ENCODE results near the gene DMD. TPM values are rescaled to one million over a fixed set of nuclear protein-coding genes. Genes with fewer than 3 reads are reported as not detected.
A peak's percentile ranks its signal among the peaks of the same experiment; 100 is the strongest.

The DMD gene
- total and polyA plus RNA-seq, 2 donors (not counting 1 experiment from before 2014, with no cell fraction given): 2.0 to 51.8 TPM

DNA sequence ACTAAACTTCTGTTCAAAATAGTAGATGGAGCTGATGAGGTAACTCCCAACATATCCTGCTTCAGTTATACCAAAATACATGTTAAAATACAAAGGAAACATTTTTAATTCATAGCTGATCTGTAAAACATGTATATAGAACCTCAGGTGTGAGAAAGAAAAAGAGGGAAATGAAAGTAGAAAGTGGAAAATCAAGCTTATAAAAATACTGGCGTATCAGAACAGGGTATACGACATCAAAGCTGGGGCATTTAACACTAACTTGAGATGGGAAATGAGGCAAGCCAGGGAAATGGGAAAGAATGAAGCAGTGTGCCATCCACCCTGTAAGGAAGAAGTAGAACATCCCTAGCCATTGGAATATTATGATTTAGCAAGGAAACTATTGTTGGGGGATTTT is 767.5 kb downstream of the DMD start:
- CTCF ChIA-PET: interaction anchor here (0.5 kb wide), 1 partner anchor 17 kb away, joined by 3 read pairs; no protein-coding TSS in a partner anchor
- intact Hi-C loops (cut with micrococcal nuclease): no loop called here
- H3K27ac Mint-ChIP-seq: peak overlapping the region; percentile 84
- peak overlapping the region in 1 of 5 experiments; percentile 43 for H3K4me3 ChIP-seq (ENCODE audit: control extremely low read depth in 1 of 5, extremely low read depth in 1 of 5, insufficient read depth in 1 of 5, low read depth in 2 of 5, low read length in 4 of 5)
- H3K27me3 Mint-ChIP-seq: no peaks in the 10 kb centered on the region
- peak overlapping the region; percentile 17 for H3K9ac ChIP-seq (ENCODE audit: low read length)
- ATAC-seq (ENCODE audit: low read depth): peak; percentile 46
- H3K4me3 Mint-ChIP-seq: peak overlapping the region; percentile 50
- peak overlapping the region; percentile 59 for H3K4me2 ChIP-seq (replicated peaks; ENCODE audit: low read depth, low read length, poor library complexity, severe bottlenecking)
- H3K9me3 ChIP-seq (ENCODE audit: control extremely low read depth in 1 of 3, control insufficient read depth in 2 of 3, insufficient read depth in 1 of 3, low read length in 2 of 3): no peaks in the 10 kb centered on the region
- H3K27me3 ChIP-seq (replicated peaks in 1 of 4; ENCODE audit: control extremely low read depth in 1 of 4, control insufficient read depth in 3 of 4, insufficient read depth in 4 of 4, low read length in 3 of 4): no peaks in the 10 kb centered on the region
- H3K79me2 ChIP-seq (ENCODE audit: control insufficient read depth, insufficient read depth, low read length): no peaks in the 10 kb centered on the region
- POLR2A ChIA-PET: no interaction called here
- no peaks in the 10 kb centered on the region for H4K20me1 ChIP-seq (ENCODE audit: control insufficient read depth, insufficient read depth, low read length, poor library complexity, severe bottlenecking)
- H3K4me1 Mint-ChIP-seq: peaks cover 48% of the 10 kb centered on the region
- H3K4me1 ChIP-seq (ENCODE audit: control insufficient read depth in 2 of 2, insufficient read depth in 2 of 2, low read length in 2 of 2): peaks cover 31 to 51% of the 10 kb centered on the region in 2 donors
- H2AFZ ChIP-seq (ENCODE audit: insufficient read depth, low read depth, low read length, poor library complexity, severe bottlenecking): peak overlapping the region; percentile 46
- no peaks in the 10 kb centered on the region for H3K36me3 ChIP-seq (replicated peaks in 1 of 2; ENCODE audit: control extremely low read depth in 1 of 2, control insufficient read depth in 1 of 2, extremely low read depth in 1 of 2, insufficient read depth in 2 of 2, low read length in 1 of 2)
- peak overlapping the region; percentile 71 to 79 for H3K27ac ChIP-seq (ENCODE audit: low read length in 2 of 2)
- no peaks in the 10 kb centered on the region for H3K9me3 Mint-ChIP-seq (ENCODE audit: insufficient read depth)
- no CpG with 5 or more reads among the region's 2 CpGs for WGBS (ENCODE audit: insufficient coverage)
- TF ChIP-seq, protein P1, sequence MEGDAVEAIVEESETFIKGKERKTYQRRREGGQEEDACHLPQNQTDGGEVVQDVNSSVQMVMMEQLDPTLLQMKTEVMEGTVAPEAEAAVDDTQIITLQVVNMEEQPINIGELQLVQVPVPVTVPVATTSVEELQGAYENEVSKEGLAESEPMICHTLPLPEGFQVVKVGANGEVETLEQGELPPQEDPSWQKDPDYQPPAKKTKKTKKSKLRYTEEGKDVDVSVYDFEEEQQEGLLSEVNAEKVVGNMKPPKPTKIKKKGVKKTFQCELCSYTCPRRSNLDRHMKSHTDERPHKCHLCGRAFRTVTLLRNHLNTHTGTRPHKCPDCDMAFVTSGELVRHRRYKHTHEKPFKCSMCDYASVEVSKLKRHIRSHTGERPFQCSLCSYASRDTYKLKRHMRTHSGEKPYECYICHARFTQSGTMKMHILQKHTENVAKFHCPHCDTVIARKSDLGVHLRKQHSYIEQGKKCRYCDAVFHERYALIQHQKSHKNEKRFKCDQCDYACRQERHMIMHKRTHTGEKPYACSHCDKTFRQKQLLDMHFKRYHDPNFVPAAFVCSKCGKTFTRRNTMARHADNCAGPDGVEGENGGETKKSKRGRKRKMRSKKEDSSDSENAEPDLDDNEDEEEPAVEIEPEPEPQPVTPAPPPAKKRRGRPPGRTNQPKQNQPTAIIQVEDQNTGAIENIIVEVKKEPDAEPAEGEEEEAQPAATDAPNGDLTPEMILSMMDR (IDR thresholded peaks at IDR 0.05): no peak
- TF ChIP-seq EZH2 (IDR thresholded peaks at IDR 0.05; ENCODE audit: borderline replicate concordance, insufficient read depth, low read depth, low read length, poor library complexity, severe bottlenecking): no peak
- peak; percentile 37 for DNase-seq

DNA sequence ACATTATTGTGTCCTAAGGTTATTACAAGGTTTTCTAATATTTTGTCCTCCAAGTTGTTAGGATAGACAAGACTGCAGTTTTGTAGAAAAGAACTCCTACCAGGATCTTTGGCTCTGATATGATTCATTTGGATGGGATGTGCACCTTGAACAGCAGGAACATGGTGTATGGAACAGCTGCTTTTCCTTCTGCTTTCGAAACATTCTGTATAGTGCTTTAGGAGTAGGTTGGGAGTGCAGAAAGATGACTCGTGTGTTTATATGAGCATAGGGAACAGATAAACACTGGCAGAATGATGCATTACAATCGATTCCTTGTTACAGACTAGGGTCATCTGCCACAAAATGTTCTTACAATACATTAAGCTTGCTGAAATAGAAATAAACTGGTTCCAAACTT is 790.1 kb downstream of the DMD start:
- no peak overlapping the region for H3K27ac ChIP-seq (ENCODE audit: low read length in 2 of 2)
- H3K4me2 ChIP-seq (replicated peaks; ENCODE audit: low read depth, low read length, poor library complexity, severe bottlenecking): no peak overlapping the region
- no peaks in the 10 kb centered on the region for H3K79me2 ChIP-seq (ENCODE audit: control insufficient read depth, insufficient read depth, low read length)
- no peak overlapping the region for H3K4me3 Mint-ChIP-seq
- H3K4me1 ChIP-seq (ENCODE audit: control insufficient read depth in 2 of 2, insufficient read depth in 2 of 2, low read length in 2 of 2): no peaks in the 10 kb centered on the region
- ChIA-PET CTCF (no interaction called here), POLR2A (no interaction called here)
- no peak for DNase-seq
- WGBS (ENCODE audit: insufficient coverage): no CpG with 5 or more reads among the region's 3 CpGs
- no peak overlapping the region for H3K9ac ChIP-seq (ENCODE audit: low read length)
- H3K27ac Mint-ChIP-seq: no peak overlapping the region
- intact Hi-C loops (cut with micrococcal nuclease): no loop called here
- H3K4me1 Mint-ChIP-seq: no peaks in the 10 kb centered on the region
- no peaks in the 10 kb centered on the region for H3K36me3 ChIP-seq (replicated peaks in 1 of 2; ENCODE audit: control extremely low read depth in 1 of 2, control insufficient read depth in 1 of 2, extremely low read depth in 1 of 2, insufficient read depth in 2 of 2, low read length in 1 of 2)
- no peaks in the 10 kb centered on the region for H4K20me1 ChIP-seq (ENCODE audit: control insufficient read depth, insufficient read depth, low read length, poor library complexity, severe bottlenecking)
- H3K9me3 ChIP-seq (ENCODE audit: control extremely low read depth in 1 of 3, control insufficient read depth in 2 of 3, insufficient read depth in 1 of 3, low read length in 2 of 3): no peaks in the 10 kb centered on the region
- no peak for TF ChIP-seq EZH2 (IDR thresholded peaks at IDR 0.05; ENCODE audit: borderline replicate concordance, insufficient read depth, low read depth, low read length, poor library complexity, severe bottlenecking)
- TF ChIP-seq, protein P1 (IDR thresholded peaks at IDR 0.05): no peak
- no peak overlapping the region for H3K4me3 ChIP-seq (ENCODE audit: control extremely low read depth in 1 of 5, extremely low read depth in 1 of 5, insufficient read depth in 1 of 5, low read depth in 2 of 5, low read length in 4 of 5)
- H2AFZ ChIP-seq (ENCODE audit: insufficient read depth, low read depth, low read length, poor library complexity, severe bottlenecking): no peak overlapping the region
- no peaks in the 10 kb centered on the region for H3K27me3 Mint-ChIP-seq
- no peaks in the 10 kb centered on the region for H3K9me3 Mint-ChIP-seq (ENCODE audit: insufficient read depth)
- ATAC-seq (ENCODE audit: low read depth): no peak
- H3K27me3 ChIP-seq (replicated peaks in 1 of 4; ENCODE audit: control extremely low read depth in 1 of 4, control insufficient read depth in 3 of 4, insufficient read depth in 4 of 4, low read length in 3 of 4): peaks cover 0 to 2% (median 0%) of the 10 kb centered on the region in 4 experiments
